Lower lobe of right lung (tissue), 2 donors: ENCODE data around the gene RND2. TPM values are rescaled to one million over a fixed set of nuclear protein-coding genes. Genes with fewer than 3 reads are reported as not detected.

Experiments
- ATAC-seq, 2 donors: fragments of 200-7000 bp; cut with Tn5 transposase; one replicate each; pipeline ENCODE4 v1.9.1; 2020 to 2022; ENCODE audit warnings: mild to moderate bottlenecking in 2 of 2, moderate library complexity in 2 of 2
- DNase-seq: peaks from one replicate; pipeline ENCODE4 v3.0.0-alpha.2; 2020
- H3K27ac ChIP-seq: fragments of 200-600 bp; one replicate; pipeline ENCODE4 v1.8.0; 2022
- H3K27me3 ChIP-seq: fragments of 200-600 bp; one replicate; pipeline ENCODE4 v1.8.0; 2022; ENCODE audit warnings: low read depth
- H3K36me3 ChIP-seq: fragments of 200-600 bp; one replicate; pipeline ENCODE4 v1.8.0; 2022; ENCODE audit warnings: mild to moderate bottlenecking
- H3K4me1 ChIP-seq: fragments of 200-600 bp; one replicate; pipeline ENCODE4 v1.8.0; 2022
- H3K4me3 ChIP-seq: fragments of 200-600 bp; one replicate; pipeline ENCODE4 v1.8.0; 2022; ENCODE audit warnings: mild to moderate bottlenecking
- H3K9me3 ChIP-seq: fragments of 200-600 bp; one replicate; pipeline ENCODE4 v1.8.0; 2022
- intact Hi-C: fragments of 100-400 bp; cut with DNase I; formaldehyde crosslinking; loops from one replicate; pipeline ENCODE4 v1.11.0; 2022
- total RNA-seq: library from RNA; stranded (reverse); fragmentation: NEBNext Ultra II Directional; extraction: Animal tissue kit (Norgen Biotek cat#: 25700); gene quantifications from one replicate; pipeline ENCODE4 v1.2.1, GENCODE V29; 2021
- TF ChIP-seq, protein P1 (sequence below): fragments of 200-600 bp; IDR thresholded peaks from one replicate; pipeline ENCODE4 v1.8.0; 2022; ENCODE audit warnings: antibody characterized with exemption, mild to moderate bottlenecking
- donor health status: DM: no; HTN: yes; CAD: no; lungs with severe emphysema.

RND2 gene
- total RNA-seq, 1 donor from 2014 or later, result 0.53 TPM

DNA sequence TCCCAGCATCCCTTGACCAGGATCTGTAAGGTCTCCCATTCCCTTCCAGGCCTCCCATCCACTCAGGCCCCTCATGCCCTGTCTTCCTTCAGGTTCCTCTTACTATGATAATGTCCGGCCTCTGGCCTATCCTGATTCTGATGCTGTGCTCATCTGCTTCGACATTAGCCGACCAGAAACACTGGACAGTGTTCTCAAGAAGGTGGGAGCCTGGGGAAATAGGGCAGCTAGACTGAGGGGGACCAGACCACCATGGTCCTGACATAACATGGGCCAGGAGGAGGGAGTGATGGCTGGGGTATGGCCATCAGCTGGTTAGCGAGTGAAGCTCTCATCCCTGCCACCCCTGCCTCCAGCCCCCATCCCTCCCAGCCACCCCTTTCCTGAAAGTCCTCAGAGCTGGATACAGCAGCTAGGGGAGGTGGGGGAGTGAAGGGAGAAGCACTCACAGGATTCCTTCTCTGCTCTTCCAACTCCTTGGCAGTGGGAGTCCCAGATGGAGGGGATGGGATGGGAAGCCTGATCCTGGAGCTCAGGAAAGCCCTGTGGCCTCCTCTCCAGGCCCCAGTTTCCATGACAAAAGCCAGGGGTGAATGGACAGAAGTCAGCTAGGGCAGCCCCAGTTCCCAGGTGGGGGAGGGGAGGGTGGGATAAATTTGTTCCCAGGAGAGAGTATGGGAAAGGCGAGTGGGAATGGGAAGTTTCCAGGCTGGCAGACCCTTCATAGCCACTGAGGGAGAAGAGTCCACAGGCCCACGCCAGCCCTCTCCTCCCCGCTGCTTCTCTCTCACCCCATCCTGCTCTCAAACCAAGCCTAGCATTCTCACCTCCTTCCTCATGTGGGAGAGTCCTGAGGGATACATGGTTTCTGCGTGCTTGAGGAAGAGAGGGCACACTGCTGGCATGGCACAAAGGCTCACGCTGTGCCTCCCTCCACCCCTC, 2.3 kb downstream of the RND2 start:
- ATAC-seq, result no peak

DNA sequence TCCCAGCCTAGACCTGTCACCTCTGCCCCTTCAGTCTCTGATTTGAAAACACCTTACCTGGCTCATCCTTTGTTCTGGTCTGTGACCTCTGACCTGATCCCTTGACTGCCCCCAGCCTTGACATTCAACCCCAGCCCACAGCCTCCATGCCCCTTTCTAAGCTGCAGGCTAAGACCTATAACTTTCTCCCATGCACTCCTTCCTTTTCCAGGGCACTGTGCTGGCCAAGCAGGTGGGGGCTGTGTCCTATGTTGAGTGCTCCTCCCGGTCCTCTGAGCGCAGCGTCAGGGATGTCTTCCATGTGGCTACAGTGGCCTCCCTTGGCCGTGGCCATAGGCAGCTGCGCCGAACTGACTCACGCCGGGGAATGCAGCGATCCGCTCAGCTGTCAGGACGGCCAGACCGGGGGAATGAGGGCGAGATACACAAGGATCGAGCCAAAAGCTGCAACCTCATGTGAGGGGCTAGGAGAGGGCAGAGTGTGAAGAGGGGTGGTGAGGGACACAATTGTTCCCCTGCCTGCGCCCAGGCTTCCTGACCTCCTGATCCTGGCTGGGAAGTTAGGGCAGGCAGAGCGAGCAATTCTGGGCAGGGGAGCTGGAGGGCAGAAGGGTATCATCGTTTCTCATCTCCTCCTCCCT, 3.3 kb downstream of the RND2 start:
- Histone ChIP-seq H3K9me3 (no peaks in the 10 kb centered on the region), H3K27me3 (no peaks in the 10 kb centered on the region), H3K4me3 (no peak overlapping the region), H3K27ac (no peak overlapping the region), H3K4me1 (peaks cover 8% of the 10 kb centered on the region), H3K36me3 (no peaks in the 10 kb centered on the region)
- DNase-seq, result no peak
- ATAC-seq, result no peak
- TF ChIP-seq, protein P1, sequence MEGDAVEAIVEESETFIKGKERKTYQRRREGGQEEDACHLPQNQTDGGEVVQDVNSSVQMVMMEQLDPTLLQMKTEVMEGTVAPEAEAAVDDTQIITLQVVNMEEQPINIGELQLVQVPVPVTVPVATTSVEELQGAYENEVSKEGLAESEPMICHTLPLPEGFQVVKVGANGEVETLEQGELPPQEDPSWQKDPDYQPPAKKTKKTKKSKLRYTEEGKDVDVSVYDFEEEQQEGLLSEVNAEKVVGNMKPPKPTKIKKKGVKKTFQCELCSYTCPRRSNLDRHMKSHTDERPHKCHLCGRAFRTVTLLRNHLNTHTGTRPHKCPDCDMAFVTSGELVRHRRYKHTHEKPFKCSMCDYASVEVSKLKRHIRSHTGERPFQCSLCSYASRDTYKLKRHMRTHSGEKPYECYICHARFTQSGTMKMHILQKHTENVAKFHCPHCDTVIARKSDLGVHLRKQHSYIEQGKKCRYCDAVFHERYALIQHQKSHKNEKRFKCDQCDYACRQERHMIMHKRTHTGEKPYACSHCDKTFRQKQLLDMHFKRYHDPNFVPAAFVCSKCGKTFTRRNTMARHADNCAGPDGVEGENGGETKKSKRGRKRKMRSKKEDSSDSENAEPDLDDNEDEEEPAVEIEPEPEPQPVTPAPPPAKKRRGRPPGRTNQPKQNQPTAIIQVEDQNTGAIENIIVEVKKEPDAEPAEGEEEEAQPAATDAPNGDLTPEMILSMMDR, result no peak
- intact Hi-C loops, result no loop called here

More for the DNA sequence above, 2.3 kb downstream of the RND2 start:
- Histone ChIP-seq H3K4me3 (no peak overlapping the region), H3K9me3 (no peaks in the 10 kb centered on the region), H3K36me3 (no peaks in the 10 kb centered on the region), H3K27me3 (no peaks in the 10 kb centered on the region), H3K4me1 (peaks cover 13% of the 10 kb centered on the region), H3K27ac (no peak overlapping the region)
- intact Hi-C loops, result no loop called here
- TF ChIP-seq, protein P1, result no peak
- DNase-seq, result no peak

DNA sequence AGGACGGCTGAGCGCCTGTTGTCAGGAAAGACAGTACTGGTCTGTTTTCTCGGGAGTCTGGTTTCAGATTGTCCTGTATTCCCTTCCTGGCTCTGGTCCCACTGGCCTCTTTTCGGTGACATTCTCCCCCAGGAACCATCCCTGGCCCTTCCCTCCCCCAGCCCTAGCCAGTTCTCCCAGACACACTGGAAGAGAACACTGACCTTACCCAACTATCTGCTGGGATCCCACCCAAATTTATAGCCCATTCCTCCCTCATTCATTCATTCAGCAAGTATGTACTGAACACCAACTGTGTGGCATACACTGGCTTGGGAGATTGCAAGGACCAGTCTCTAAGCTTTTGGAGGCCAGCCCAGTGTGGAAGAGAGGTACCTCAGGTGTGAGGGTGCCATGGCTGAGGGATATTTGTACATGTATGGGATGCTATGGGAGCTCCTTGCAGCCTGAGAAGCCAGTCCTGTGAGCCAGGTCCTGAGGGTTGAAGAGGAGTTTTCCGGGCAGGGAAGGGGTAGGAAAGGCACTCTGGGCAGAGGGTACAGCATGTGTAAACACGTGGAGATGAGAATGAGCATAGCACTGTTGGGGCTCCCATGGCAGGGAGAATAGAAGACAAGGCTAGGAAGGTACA, 5.2 kb downstream of the RND2 start:
- Histone ChIP-seq H3K27me3 (no peaks in the 10 kb centered on the region), H3K4me3 (no peak overlapping the region), H3K4me1 (no peaks in the 10 kb centered on the region), H3K9me3 (no peaks in the 10 kb centered on the region), H3K36me3 (no peaks in the 10 kb centered on the region), H3K27ac (no peak overlapping the region)
- ATAC-seq (no peak), DNase-seq (no peak)
- intact Hi-C loops, result no loop called here
- TF ChIP-seq, protein P1, result no peak

DNA sequence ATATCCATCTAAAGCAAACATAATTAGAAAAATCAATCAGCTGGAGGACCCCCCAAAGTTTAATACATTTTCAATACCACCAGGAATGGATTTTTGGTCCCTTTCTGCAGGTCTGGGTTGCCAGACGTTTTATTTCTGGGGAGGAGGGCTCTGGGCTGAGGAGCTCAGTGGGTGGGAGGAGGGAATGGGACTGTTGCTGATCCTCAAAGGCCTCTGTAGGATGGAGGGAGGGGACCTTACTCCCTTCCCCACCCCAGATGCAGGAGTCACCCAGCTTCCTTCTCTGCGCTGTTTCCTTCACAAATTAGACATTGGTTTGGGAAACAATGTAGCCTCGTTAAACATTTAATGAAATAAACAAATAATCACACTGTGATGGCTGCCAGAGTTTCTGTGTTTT, 6.6 kb downstream of the RND2 start:
- H3K36me3 ChIP-seq, result no peaks in the 10 kb centered on the region
- DNase-seq (no peak), ATAC-seq (no peak)
- intact Hi-C loops, result no loop called here
- H3K27me3 ChIP-seq, result no peaks in the 10 kb centered on the region
- H3K27ac ChIP-seq, result no peak overlapping the region
- TF ChIP-seq, protein P1, result no peak
- H3K9me3 ChIP-seq, result no peaks in the 10 kb centered on the region
- no peaks in the 10 kb centered on the region for H3K4me1 ChIP-seq
- H3K4me3 ChIP-seq, result no peak overlapping the region

DNA sequence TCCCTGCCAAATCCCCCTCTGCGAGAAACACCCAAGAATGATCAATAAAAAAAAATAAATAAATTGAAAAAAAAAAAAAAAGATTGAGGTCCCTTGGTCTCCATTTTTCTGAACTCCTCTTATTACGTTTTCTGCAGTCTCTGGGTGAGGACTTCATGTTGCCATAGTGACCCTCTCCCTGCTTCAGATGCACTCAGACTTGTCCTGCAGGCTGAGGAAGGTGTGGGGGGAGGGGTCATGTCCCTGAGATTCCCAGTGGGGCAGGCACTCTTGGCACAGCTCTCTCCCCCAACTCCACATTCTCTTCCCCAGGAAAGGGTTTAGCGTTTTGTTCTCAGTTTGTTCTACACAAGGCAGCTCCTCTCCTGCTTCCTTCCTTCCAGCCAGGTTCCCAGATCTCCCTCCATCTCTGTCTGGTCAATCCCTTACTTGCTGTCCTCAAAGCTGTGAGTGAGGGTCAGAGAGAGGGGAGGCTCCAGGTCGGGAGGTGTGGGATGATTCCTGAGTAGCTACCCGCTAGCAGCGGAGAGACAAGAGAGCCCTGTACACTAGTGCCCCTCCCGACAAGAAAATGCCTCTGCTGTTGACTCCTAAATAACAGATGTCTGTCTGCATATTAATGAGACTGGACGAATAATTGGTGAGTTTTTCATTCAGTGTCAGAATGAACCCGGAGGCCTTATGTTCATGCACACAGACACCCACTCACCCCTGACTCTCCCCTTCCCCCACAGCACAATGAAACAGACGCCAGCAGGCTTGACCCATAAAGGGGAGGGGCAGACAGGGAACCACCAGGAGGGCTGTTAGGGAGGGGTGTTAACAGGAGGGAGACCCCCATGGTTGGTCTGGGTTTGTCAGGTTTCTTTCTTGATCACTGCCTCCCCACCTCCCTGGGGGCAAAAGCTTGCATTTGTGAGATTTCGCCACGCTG, 9.2 kb downstream of the RND2 start:
- H3K4me3 ChIP-seq, result no peak overlapping the region
- H3K4me1 ChIP-seq, result no peaks in the 10 kb centered on the region
- H3K36me3 ChIP-seq, result no peaks in the 10 kb centered on the region
- TF ChIP-seq, protein P1, result no peak
- DNase-seq (no peak), ATAC-seq (no peak)
- no peaks in the 10 kb centered on the region for H3K9me3 ChIP-seq
- no peaks in the 10 kb centered on the region for H3K27me3 ChIP-seq
- intact Hi-C loops, result no loop called here
- H3K27ac ChIP-seq, result no peak overlapping the region
